Fibroblast of pulmonary artery (primary cell): Measurements from ENCODE around the gene ZNF442.
"Not testable (repeated sequence)": the region's sequence is repeated elsewhere in the genome, so short reads cannot be mapped to it uniquely, and the experiment has no call there.

Source experiments
- DNase-seq: peaks from one replicate; pipeline ENCODE4 v3.0.0-alpha.2; 2010; ENCODE audit warnings: low read depth
- H3K4me3 ChIP-seq: replicated peaks from 2 replicates; pipeline ENCODE4 v1.5.1; 2011; ENCODE audit warnings: low read depth, mild to moderate bottlenecking, control low read depth, low read length, moderate library complexity
- TF ChIP-seq, protein P1 (sequence below): IDR thresholded peaks from 2 replicates; pipeline ENCODE4 v1.5.1; 2011; ENCODE audit warnings: mild to moderate bottlenecking, control low read depth, low read length, inconsistent platforms; ENCODE audit errors: missing control alignments

The ZNF442 gene

DNA sequence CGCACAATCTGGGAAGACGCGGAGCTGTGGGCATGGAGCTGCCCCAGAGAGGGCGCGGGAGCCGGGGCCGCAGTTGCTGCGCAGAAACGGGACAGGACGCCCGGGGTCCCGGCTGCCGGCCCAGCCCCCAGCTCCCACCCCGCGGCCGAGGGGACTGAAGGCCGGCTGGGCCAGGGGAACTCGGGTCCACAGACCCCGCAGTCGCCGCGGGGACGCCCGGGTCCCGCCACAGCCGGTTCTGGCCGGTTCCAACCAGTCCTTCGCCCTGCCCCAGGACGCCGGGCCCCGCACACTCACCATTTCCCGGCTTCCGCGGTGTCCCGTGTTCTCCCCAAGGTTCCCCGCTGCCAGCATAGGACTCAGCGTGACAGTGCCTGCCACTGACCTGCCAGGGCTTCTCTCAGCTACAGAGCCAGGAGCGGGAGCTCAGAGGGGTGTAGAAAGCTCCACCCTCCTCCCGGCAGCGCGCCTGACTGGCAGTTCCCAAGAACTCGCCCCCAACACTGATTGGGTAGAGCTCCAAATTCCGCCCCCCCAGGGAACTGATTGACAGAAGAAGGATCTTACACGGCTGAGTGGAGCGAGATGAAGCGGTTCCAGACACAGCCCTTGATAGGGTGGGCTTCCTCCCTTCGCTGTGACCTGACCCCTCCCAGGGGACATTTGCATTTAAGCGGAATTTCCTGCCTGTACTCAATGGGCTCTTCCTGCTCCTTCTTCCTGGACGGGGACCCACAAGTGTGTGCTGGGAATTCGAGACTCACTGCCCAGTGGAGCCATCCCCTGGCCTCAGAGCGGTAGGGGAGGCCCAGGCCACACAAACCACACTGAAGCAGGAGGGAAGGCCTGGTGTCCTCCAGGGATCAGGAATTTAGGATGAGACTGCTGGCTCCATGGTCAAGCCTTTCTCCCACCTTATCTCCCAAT, at the start of gene ZNF442:
Gene ZNF442 (minus strand): TSS at position 448 of the 927 bp plus-strand sequence. CDS start 2,052 bp downstream, outside the sequence.
- peak; percentile 97 for DNase-seq
- H3K4me3 ChIP-seq, result peak within 1 kb of the TSS; percentile 84
- TF ChIP-seq, protein P1, sequence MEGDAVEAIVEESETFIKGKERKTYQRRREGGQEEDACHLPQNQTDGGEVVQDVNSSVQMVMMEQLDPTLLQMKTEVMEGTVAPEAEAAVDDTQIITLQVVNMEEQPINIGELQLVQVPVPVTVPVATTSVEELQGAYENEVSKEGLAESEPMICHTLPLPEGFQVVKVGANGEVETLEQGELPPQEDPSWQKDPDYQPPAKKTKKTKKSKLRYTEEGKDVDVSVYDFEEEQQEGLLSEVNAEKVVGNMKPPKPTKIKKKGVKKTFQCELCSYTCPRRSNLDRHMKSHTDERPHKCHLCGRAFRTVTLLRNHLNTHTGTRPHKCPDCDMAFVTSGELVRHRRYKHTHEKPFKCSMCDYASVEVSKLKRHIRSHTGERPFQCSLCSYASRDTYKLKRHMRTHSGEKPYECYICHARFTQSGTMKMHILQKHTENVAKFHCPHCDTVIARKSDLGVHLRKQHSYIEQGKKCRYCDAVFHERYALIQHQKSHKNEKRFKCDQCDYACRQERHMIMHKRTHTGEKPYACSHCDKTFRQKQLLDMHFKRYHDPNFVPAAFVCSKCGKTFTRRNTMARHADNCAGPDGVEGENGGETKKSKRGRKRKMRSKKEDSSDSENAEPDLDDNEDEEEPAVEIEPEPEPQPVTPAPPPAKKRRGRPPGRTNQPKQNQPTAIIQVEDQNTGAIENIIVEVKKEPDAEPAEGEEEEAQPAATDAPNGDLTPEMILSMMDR, result peak; percentile 81

DNA sequence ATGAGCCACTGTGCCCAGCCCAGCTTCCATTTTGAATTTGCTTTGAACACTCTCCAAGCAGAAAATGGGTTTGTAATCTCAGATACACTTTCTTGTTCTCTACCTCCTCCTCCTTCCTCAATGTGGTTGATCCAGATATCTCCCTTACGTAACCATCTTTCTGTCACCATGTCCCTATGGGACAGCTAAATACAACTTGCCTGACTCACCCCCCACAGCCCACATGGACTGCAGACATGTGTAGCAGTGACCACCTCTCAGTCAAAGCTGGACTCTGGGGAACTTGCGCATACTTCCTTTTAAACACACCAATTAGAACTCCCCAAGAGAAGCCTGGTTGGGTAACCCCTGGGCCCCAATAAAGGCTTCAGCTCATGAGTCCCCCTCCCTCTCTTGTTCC, 46.4 kb upstream of the ZNF442 start:
- TF ChIP-seq, protein P1, result no peak
- no peak for DNase-seq
- H3K4me3 ChIP-seq, result no peak overlapping the region

DNA sequence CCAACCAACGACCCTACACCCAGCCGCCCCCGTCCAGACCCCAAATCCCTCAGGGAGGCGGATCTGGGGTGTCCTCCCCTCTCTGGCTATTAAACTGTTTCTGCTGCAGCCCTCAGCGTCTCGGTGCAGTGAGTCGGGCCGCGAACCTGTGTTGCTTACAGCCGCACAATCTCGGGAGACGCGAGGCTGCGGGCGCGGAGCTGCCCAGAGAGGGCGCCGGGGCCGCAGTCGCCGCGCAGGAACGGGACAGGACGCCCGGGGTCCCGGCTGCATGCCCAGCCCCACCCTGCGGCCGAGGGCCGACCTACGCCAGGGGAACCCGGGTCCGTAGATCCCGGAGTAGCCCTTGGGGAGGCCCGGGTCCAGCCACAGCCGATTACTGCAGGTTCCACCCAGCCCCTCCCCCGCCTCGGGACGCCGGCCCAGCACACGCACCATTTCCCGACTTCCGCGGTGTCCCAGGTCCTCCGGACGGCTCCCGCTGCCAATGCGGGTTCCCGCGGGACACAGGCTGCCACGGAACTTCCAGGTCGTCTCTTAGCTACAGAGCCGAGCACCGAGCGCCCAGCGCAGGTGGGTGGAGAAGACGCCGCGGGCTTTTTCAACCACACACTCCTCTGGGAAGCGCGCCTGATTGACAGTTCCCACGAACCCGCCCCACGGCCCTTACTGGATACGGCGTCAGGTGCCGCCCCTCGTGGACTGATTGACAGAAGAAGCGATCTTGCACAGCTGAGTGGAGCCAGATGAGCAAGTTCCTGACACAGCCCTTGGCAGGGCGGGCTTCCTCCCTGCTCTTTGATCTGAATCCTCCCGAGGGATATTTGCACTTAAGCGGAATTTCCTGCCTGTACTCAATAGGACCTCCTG, 35.4 kb upstream of the ZNF442 start, which contains the start of gene ZNF799:
Gene ZNF799 (minus strand): TSS at position 639 of the 870 bp plus-strand sequence. CDS start 201 bp downstream, at position 438.
- peak within 1 kb of the TSS; percentile 81 for H3K4me3 ChIP-seq
- peak; percentile 98 for DNase-seq
- TF ChIP-seq, protein P1, result no peak

GRCh38 chr19:12399901-12400632, 34.6 kb upstream of the ZNF442 start:
- peak overlapping the region; percentile 81 for H3K4me3 ChIP-seq
- peak; percentile 3 for DNase-seq

DNA sequence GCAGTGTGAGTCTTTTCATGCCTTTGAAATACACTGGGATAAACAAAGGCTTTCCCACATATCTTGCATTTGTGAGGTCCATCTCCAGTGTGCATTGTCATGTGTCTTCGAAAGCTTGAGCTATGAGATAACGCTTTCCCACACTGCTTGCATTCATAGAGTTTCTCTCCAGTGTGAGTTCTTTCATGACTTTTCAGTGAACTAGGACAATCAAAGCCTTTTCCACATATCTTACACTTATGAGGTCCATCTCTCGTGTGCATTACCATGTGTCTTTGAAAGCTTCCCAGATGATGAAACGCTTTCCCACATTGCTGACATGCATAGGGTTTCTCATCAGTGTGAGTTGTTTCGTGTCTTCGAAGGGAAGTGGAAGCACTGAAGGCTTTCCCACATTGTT, 25.7 kb upstream of the ZNF442 start:
- DNase-seq, H3K4me3 ChIP-seq: not testable (repeated sequence)

- H3K4me3 ChIP-seq, DNase-seq: not testable (repeated sequence)
These were observed 20.9 kb upstream of the ZNF442 start for GRCh38 chr19:12386365-12386764.

GRCh38 chr19:12380444-12380737, 14.9 kb upstream of the ZNF442 start:
- TF ChIP-seq, protein P1, result no peak
- no peak overlapping the region for H3K4me3 ChIP-seq
- no peak for DNase-seq
